Osteocyte (in vitro differentiated cells): ENCODE results near the gene TMBIM4. TPM values are rescaled to one million over a fixed set of nuclear protein-coding genes. Genes with fewer than 3 reads are reported as not detected.

Source experiments
- DNase-seq: peaks from one replicate; pipeline ENCODE4 v3.0.0; 2021; ENCODE audit warnings: mixed read lengths; ENCODE audit not compliant: unreplicated experiment; ENCODE audit errors: extremely low spot score
- H3K27ac Mint-ChIP-seq: one replicate; pipeline ENCODE4 v1.8.0; 2021; ENCODE audit warnings: mild to moderate bottlenecking, mixed read lengths; ENCODE audit not compliant: unreplicated experiment
- H3K27me3 Mint-ChIP-seq: one replicate; pipeline ENCODE4 v1.8.0; 2021; ENCODE audit warnings: mixed read lengths; ENCODE audit not compliant: unreplicated experiment
- H3K36me3 Mint-ChIP-seq: one replicate; pipeline ENCODE4 v1.8.0; 2021; ENCODE audit warnings: mixed read lengths; ENCODE audit not compliant: unreplicated experiment
- H3K4me1 Mint-ChIP-seq: one replicate; pipeline ENCODE4 v1.8.0; 2021; ENCODE audit warnings: mixed read lengths; ENCODE audit not compliant: unreplicated experiment
- H3K4me3 Mint-ChIP-seq: one replicate; pipeline ENCODE4 v1.8.0; 2021; ENCODE audit warnings: mild to moderate bottlenecking, moderate library complexity, mixed read lengths; ENCODE audit not compliant: unreplicated experiment
- H3K9me3 Mint-ChIP-seq: one replicate; pipeline ENCODE4 v1.8.0; 2021; ENCODE audit warnings: mixed read lengths; ENCODE audit not compliant: unreplicated experiment
- CTCF ChIP-seq: fragments of 200-600 bp; sonication (generic); IDR thresholded peaks from 2 replicates; pipeline ENCODE4 v1.5.0; 2021; ENCODE audit warnings: antibody characterized with exemption, mild to moderate bottlenecking, moderate library complexity
- total RNA-seq: library from RNA; stranded (reverse); gene quantifications from 2 replicates; pipeline ENCODE4 v1.2.1, GENCODE V29; 2021

TMBIM4 gene
- total RNA-seq, 1 donor from 2014 or later, result 51.2 TPM

GRCh38 chr12:66160704-66161103 lies 9.1 kb downstream of the TMBIM4 start:
- DNase-seq, result no peak
- TF ChIP-seq CTCF, result no peak

GRCh38 chr12:66159123-66159522 lies 10.7 kb downstream of the TMBIM4 start:
- Mint-ChIP-seq H3K36me3 (peaks cover 4% of the 10 kb centered on the region), H3K4me3 (no peak overlapping the region), H3K4me1 (no peaks in the 10 kb centered on the region), H3K27ac (no peak overlapping the region), H3K9me3 (no peaks in the 10 kb centered on the region), H3K27me3 (peaks cover 12% of the 10 kb centered on the region)
- no peak for TF ChIP-seq CTCF
- DNase-seq, result no peak

More at GRCh38 chr12:66160704-66161103, 9.1 kb downstream of the TMBIM4 start:
- no peak overlapping the region for H3K4me3 Mint-ChIP-seq
- H3K27ac Mint-ChIP-seq, result no peak overlapping the region
- H3K36me3 Mint-ChIP-seq, result peaks cover 9% of the 10 kb centered on the region
- H3K27me3 Mint-ChIP-seq, result peaks cover 13% of the 10 kb centered on the region
- peaks cover 9% of the 10 kb centered on the region for H3K9me3 Mint-ChIP-seq
- H3K4me1 Mint-ChIP-seq, result no peaks in the 10 kb centered on the region

GRCh38 chr12:66156654-66157053 lies 13.1 kb downstream of the TMBIM4 start:
- Mint-ChIP-seq H3K27ac (no peak overlapping the region), H3K4me1 (no peaks in the 10 kb centered on the region), H3K27me3 (peaks cover 16% of the 10 kb centered on the region), H3K36me3 (peaks cover 4% of the 10 kb centered on the region), H3K9me3 (no peaks in the 10 kb centered on the region), H3K4me3 (no peak overlapping the region)
- DNase-seq, result no peak
- no peak for TF ChIP-seq CTCF

GRCh38 chr12:66154776-66155175 lies 15.0 kb downstream of the TMBIM4 start:
- H3K4me1 Mint-ChIP-seq, result no peaks in the 10 kb centered on the region
- no peak for TF ChIP-seq CTCF
- peaks cover 19% of the 10 kb centered on the region for H3K27me3 Mint-ChIP-seq
- H3K27ac Mint-ChIP-seq, result no peak overlapping the region
- H3K4me3 Mint-ChIP-seq, result no peak overlapping the region
- no peaks in the 10 kb centered on the region for H3K9me3 Mint-ChIP-seq
- peaks cover 6% of the 10 kb centered on the region for H3K36me3 Mint-ChIP-seq
- no peak for DNase-seq

- Mint-ChIP-seq H3K4me3 (no peak overlapping the region), H3K9me3 (no peaks in the 10 kb centered on the region), H3K36me3 (peaks cover 3% of the 10 kb centered on the region), H3K27me3 (peaks cover 19% of the 10 kb centered on the region), H3K27ac (no peak overlapping the region), H3K4me1 (no peaks in the 10 kb centered on the region)
- TF ChIP-seq CTCF, result no peak
- DNase-seq, result no peak
Measured at GRCh38 chr12:66152732-66153131, 17.1 kb downstream of the TMBIM4 start.
